ES-I3 (cell line): Measurements from ENCODE around the gene TRDMT1.

Experiments used
- H3K36me3 ChIP-seq: 2 replicates; pipeline ENCODE4 v1.6.1; 2013; ENCODE audit warnings: mild to moderate bottlenecking, low read length, control low read depth, moderate library complexity; ENCODE audit not compliant: insufficient read depth
- H3K4me1 ChIP-seq: 2 replicates; pipeline ENCODE4 v1.6.1; 2013; ENCODE audit warnings: mild to moderate bottlenecking, control low read depth, low read length; ENCODE audit not compliant: insufficient read depth
- H3K9ac ChIP-seq: 2 replicates; pipeline ENCODE4 v1.6.1; 2013; ENCODE audit warnings: low read depth, mild to moderate bottlenecking, low read length, moderate library complexity
- H3K9me3 ChIP-seq: 2 replicates; pipeline ENCODE4 v1.6.1; 2013; ENCODE audit warnings: mild to moderate bottlenecking, low read length, moderate library complexity; ENCODE audit not compliant: control insufficient read depth, insufficient read depth

TRDMT1 gene

GRCh38 chr10:17236468-17237148 lies 35.1 kb upstream of the TRDMT1 start:
- Histone ChIP-seq H3K36me3 (peaks cover 40% of the 10 kb centered on the region), H3K9ac (no peak overlapping the region), H3K9me3 (no peaks in the 10 kb centered on the region), H3K4me1 (no peaks in the 10 kb centered on the region)

DNA sequence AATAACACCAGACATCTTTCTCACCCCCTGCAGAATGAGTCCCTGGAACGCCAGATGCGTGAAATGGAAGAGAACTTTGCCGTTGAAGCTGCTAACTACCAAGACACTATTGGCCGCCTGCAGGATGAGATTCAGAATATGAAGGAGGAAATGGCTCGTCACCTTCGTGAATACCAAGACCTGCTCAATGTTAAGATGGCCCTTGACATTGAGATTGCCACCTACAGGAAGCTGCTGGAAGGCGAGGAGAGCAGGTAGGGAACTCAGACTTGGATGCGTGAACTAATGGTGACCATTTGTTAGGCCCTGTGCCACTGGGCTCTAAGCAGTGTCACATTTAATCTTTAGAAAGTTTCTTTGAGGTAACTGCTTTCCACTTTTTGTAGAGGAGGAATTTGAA lies 33.7 kb upstream of the TRDMT1 start:
- Histone ChIP-seq H3K4me1 (no peaks in the 10 kb centered on the region; the same call in 1 of the 2 replicates), H3K9ac (no peak overlapping the region), H3K36me3 (peaks cover 50% of the 10 kb centered on the region), H3K9me3 (no peaks in the 10 kb centered on the region)

DNA sequence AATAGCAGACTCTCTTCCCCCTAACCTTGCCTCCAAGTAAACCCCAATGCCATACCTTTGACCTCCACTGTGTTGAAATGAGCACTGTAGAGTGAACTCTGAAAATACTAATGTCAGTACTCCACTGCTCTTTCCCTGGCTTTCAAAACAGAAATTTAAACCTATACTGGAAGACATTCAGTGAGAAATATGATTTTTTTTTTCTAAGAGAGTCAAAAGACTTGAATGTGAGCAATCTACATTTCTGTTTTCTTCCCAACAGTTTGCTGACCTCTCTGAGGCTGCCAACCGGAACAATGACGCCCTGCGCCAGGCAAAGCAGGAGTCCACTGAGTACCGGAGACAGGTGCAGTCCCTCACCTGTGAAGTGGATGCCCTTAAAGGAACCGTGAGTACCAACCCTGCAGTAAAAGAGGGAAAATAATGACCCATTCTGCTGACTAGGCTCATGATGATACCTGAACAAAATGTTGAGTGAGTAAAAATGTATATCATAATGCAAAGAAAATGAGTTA lies 33.0 kb upstream of the TRDMT1 start:
- H3K9me3 ChIP-seq, result no peaks in the 10 kb centered on the region
- H3K36me3 ChIP-seq, result peaks cover 50% of the 10 kb centered on the region
- H3K9ac ChIP-seq, result no peak overlapping the region
- no peaks in the 10 kb centered on the region; the same call in 1 of the 2 replicates for H3K4me1 ChIP-seq

DNA sequence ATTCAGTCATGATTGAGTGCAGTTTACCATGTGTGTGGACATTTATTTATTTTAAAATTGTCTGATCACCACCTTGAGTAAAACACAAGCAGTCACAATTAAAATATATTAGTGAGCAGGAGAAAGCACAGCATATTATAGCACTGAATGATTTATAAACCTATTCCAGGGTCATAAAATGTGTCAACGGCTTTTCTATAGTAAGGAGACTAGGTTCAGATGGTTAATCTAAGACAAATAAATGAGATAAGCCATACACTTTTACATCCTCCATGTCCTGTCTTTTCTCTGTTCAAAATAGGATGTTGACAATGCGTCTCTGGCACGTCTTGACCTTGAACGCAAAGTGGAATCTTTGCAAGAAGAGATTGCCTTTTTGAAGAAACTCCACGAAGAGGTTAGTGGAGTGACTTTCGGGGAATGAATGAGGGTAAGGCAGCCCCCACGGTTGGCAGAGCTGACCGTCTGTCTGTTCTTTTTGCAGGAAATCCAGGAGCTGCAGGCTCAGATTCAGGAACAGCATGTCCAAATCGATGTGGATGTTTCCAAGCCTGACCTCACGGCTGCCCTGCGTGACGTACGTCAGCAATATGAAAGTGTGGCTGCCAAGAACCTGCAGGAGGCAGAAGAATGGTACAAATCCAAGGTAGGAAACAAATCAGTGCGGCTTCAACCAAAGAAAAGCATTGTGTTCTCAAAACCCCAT lies 32.0 kb upstream of the TRDMT1 start:
- Histone ChIP-seq H3K9me3 (no peaks in the 10 kb centered on the region; the same call in 1 of the 2 replicates), H3K36me3 (peaks cover 50% of the 10 kb centered on the region), H3K9ac (no peak overlapping the region)

GRCh38 chr10:17232276-17232960 lies 30.9 kb upstream of the TRDMT1 start:
- H3K36me3 ChIP-seq, result peaks cover 50% of the 10 kb centered on the region
- no peaks in the 10 kb centered on the region; the same call in 1 of the 2 replicates for H3K9me3 ChIP-seq
- H3K4me1 ChIP-seq, result no peaks in the 10 kb centered on the region; the same call in 1 of the 2 replicates
- peak overlapping the region; percentile 6; the same call in 1 of the 2 replicates for H3K9ac ChIP-seq

More for the DNA sequence above, 32.0 kb upstream of the TRDMT1 start:
- H3K4me1 ChIP-seq, result no peaks in the 10 kb centered on the region; the same call in 1 of the 2 replicates

- peaks cover 2% of the 10 kb centered on the region; the same call in 1 of the 2 replicates for H3K4me1 ChIP-seq
- no peaks in the 10 kb centered on the region; the same call in 1 of the 2 replicates for H3K9me3 ChIP-seq
- peaks cover 50% of the 10 kb centered on the region for H3K36me3 ChIP-seq
- H3K9ac ChIP-seq, result no peak overlapping the region
Measured at GRCh38 chr10:17231788-17232187, 30.3 kb upstream of the TRDMT1 start.

GRCh38 chr10:17229967-17230682 lies 28.7 kb upstream of the TRDMT1 start:
- Histone ChIP-seq H3K36me3 (peaks cover 36% of the 10 kb centered on the region), H3K9ac (peak overlapping the region; percentile 91), H3K4me1 (peaks cover 13% of the 10 kb centered on the region), H3K9me3 (no peaks in the 10 kb centered on the region; the same call in 1 of the 2 replicates)

- Histone ChIP-seq H3K9ac (peak overlapping the region; percentile 91), H3K9me3 (no peaks in the 10 kb centered on the region; the same call in 1 of the 2 replicates), H3K4me1 (peaks cover 13% of the 10 kb centered on the region), H3K36me3 (peaks cover 32% of the 10 kb centered on the region)
Measured at GRCh38 chr10:17229717-17229966, 28.2 kb upstream of the TRDMT1 start.

GRCh38 chr10:17229016-17229716 lies 27.7 kb upstream of the TRDMT1 start:
- H3K36me3 ChIP-seq, result peaks cover 27% of the 10 kb centered on the region
- H3K4me1 ChIP-seq, result peaks cover 13% of the 10 kb centered on the region
- H3K9ac ChIP-seq, result peak overlapping the region; percentile 91
- no peaks in the 10 kb centered on the region; the same call in 1 of the 2 replicates for H3K9me3 ChIP-seq

DNA sequence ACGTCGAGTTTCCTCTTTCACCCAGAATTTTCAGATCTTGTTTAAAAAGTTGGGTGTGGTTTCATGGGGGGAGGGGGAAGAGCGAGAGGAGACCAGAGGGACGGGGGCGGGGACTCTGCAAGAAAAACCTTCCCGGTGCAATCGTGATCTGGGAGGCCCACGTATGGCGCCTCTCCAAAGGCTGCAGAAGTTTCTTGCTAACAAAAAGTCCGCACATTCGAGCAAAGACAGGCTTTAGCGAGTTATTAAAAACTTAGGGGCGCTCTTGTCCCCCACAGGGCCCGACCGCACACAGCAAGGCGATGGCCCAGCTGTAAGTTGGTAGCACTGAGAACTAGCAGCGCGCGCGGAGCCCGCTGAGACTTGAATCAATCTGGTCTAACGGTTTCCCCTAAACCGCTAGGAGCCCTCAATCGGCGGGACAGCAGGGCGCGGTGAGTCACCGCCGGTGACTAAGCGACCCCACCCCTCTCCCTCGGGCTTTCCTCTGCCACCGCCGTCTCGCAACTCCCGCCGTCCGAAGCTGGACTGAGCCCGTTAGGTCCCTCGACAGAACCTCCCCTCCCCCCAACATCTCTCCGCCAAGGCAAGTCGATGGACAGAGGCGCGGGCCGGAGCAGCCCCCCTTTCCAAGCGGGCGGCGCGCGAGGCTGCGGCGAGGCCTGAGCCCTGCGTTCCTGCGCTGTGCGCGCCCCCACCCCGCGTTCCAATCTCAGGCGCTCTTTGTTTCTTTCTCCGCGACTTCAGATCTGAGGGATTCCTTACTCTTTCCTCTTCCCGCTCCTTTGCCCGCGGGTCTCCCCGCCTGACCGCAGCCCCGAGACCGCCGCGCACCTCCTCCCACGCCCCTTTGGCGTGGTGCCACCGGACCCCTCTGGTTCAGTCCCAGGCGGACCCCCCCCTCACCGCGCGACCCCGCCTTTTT lies 26.9 kb upstream of the TRDMT1 start, which contains the start of gene VIM:
Gene VIM (plus strand): TSS at position 151 of the 925 bp plus-strand sequence. CDS start 1,182 bp downstream, outside the sequence.
- peaks cover 20% of the 10 kb centered on the region for H3K36me3 ChIP-seq

GRCh38 chr10:17227367-17228090 lies 26.1 kb upstream of the TRDMT1 start:
- Histone ChIP-seq H3K4me1 (peaks cover 13% of the 10 kb centered on the region), H3K36me3 (peaks cover 14% of the 10 kb centered on the region), H3K9me3 (no peaks in the 10 kb centered on the region; the same call in 1 of the 2 replicates), H3K9ac (peak overlapping the region; percentile 80)

More for the DNA sequence above, 26.9 kb upstream of the TRDMT1 start, which contains the start of gene VIM:
- Histone ChIP-seq H3K9ac (peak within 1 kb of the TSS; percentile 91), H3K9me3 (no peaks in the 10 kb centered on the region; the same call in 1 of the 2 replicates), H3K4me1 (peaks cover 13% of the 10 kb centered on the region)

GRCh38 chr10:17226891-17227303 lies 25.4 kb upstream of the TRDMT1 start:
- H3K9me3 ChIP-seq, result no peaks in the 10 kb centered on the region; the same call in 1 of the 2 replicates
- H3K4me1 ChIP-seq, result peaks cover 13% of the 10 kb centered on the region
- peaks cover 10% of the 10 kb centered on the region for H3K36me3 ChIP-seq
- H3K9ac ChIP-seq, result peak overlapping the region; percentile 80
